ENCODE measurements around the gene PLAAT3. TPM values are rescaled to one million over a fixed set of nuclear protein-coding genes. Genes with fewer than 3 reads are reported as not detected.
"Not testable (repeated sequence)": the region's sequence is repeated elsewhere in the genome, so short reads cannot be mapped to it uniquely, and the experiment has no call there.

PLAAT3 gene
- total and polyA plus RNA-seq, 4 donors, result 40.0 to 50.0 (median 45.1) TPM

DNA sequence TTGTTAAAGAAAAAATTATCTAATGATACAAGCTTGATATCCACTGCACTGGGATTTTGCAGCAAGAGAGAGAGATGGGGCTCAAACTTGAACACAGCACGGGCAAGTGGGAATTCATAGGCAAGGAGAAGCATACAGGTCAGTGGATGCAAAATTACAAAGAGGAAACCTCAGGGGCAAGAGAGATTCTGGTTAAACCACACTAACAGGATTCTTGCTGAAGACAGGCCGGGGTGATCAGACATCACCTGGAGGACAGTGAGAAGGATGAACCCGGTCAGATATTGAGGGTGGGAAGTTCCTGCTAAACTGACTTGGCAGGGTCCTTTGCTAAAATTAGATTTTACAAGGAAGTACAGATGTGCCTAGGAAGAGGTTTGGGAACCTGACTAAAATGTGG lies 80.2 kb downstream of the PLAAT3 start:
- Histone ChIP-seq H3K9me3 (ENCODE audit: control insufficient read depth, insufficient read depth, low read length) (no peaks in the 10 kb centered on the region), H3K4me3 (ENCODE audit: low read depth, low read length) (no peak overlapping the region), H3K27me3 (ENCODE audit: control insufficient read depth, insufficient read depth, low read length) (no peaks in the 10 kb centered on the region), H3K36me3 (ENCODE audit: control insufficient read depth, insufficient read depth, low read length) (no peaks in the 10 kb centered on the region), H3K4me1 (ENCODE audit: control insufficient read depth, insufficient read depth, low read length) (peaks cover 30% of the 10 kb centered on the region), H3K27ac (ENCODE audit: low read depth, low read length) (no peak overlapping the region)
- 100% methylated on average over 3 of the region's 3 CpGs for WGBS (ENCODE audit: insufficient coverage)
- no peak for DNase-seq (ENCODE audit: low read depth in 4 of 6, low spot score in 6 of 6)

DNA sequence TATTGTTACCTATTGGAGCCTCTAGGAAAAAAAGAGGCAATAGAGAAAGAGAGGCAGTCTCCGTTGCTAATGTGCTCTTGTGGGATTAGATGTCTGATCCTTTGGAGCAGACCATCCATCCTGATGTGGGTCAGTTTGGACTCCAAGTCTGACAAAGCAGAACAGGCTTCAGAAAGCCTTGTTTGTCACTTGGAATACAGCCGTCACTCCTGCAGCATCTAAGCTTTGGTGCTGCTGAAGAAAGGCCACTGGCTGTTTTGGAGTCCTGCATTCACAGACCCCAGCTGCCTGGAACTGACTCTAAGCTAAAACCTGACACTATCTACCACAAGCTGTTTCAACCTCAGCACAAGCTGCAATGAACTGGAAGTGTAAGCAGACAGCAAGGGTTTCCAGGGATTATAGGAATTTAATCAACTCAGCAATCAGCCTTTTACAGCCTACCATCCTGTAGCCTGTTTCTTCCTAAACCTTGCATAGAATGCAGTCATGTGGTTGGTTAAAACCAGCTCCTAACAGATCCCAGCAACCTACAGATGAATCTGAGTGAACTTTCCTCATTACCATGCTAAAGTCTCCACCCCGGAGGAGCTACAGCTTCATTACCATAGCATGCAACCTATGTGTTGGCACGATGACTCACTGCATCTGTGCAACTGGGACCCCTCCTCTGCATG lies 81.3 kb downstream of the PLAAT3 start:
- DNase-seq (ENCODE audit: low read depth in 4 of 6, low spot score in 6 of 6), result no peak
- H3K27ac ChIP-seq (ENCODE audit: low read depth, low read length), result no peak overlapping the region
- H3K27me3 ChIP-seq (ENCODE audit: control insufficient read depth, insufficient read depth, low read length), result no peaks in the 10 kb centered on the region
- no peaks in the 10 kb centered on the region for H3K9me3 ChIP-seq (ENCODE audit: control insufficient read depth, insufficient read depth, low read length)
- 51% methylated on average over 4 of the region's 4 CpGs for WGBS (ENCODE audit: insufficient coverage)
- no peak overlapping the region for H3K4me3 ChIP-seq (ENCODE audit: low read depth, low read length)
- H3K36me3 ChIP-seq (ENCODE audit: control insufficient read depth, insufficient read depth, low read length), result no peaks in the 10 kb centered on the region
- peaks cover 21% of the 10 kb centered on the region for H3K4me1 ChIP-seq (ENCODE audit: control insufficient read depth, insufficient read depth, low read length)

DNA sequence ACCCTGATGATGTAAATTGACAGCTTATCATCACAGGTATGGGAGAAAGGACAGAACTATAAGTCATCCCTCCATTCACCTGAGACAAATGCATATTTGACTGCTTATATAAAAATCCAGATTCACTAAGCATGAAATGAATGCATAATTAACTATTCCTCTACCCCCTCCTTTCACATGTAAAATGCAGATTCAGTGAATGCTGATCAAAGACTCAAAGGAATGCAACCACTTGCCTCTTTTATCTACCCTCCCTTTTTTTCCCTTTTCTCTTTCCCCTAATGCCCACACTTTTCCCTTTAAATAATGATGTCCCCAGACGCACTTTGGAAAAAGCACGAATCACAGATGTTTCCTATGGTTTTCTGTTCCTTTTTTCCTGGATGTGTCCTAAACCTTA lies 82.1 kb downstream of the PLAAT3 start:
- 25% methylated on average over 2 of the region's 2 CpGs for WGBS (ENCODE audit: insufficient coverage)
- H3K27ac ChIP-seq (ENCODE audit: low read depth, low read length), result no peak overlapping the region

DNA sequence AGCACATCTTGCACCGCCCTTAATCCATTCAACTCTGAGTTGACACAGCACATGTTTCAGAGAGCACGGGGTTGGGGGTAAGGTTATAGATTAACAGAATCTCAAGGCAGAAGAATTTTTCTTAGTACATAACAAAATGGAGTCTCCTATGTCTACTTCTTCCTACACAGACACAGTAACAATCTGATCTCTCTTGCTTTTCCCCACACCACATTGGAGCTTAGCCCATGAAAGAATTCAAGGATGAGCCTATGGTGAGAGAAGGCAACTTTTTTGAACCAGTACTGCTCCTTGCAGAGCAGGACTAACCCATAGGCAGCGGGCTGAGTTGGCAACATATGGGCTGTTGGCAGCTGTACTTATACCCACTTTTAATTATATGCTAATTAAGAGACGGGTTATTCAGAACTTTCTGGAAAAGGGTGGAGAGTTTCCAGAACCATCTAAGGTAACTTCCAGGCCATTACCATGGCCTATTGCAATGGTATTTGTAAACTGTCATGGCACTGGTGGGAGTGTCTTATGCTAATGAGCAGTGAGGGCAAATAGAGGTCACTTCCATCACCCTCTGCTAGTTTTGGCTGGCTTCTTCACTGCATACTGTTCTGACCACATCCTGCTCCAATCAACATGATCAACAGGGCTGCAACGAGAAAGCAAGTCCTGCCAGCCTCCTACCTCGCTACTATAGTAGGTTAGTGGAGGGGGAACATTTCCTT lies 83.0 kb downstream of the PLAAT3 start:
- DNase-seq (ENCODE audit: low read depth in 4 of 6, low spot score in 6 of 6); H3K27me3 ChIP-seq (ENCODE audit: control insufficient read depth, insufficient read depth, low read length); H3K4me3 ChIP-seq (ENCODE audit: low read depth, low read length); H3K27ac ChIP-seq (ENCODE audit: low read depth, low read length); H3K9me3 ChIP-seq (ENCODE audit: control insufficient read depth, insufficient read depth, low read length); H3K36me3 ChIP-seq (ENCODE audit: control insufficient read depth, insufficient read depth, low read length); H3K4me1 ChIP-seq (ENCODE audit: control insufficient read depth, insufficient read depth, low read length): not testable (repeated sequence)
- WGBS (ENCODE audit: insufficient coverage), result no CpG with 5 or more reads among the region's 6 CpGs

More for the DNA sequence above, 82.1 kb downstream of the PLAAT3 start:
- no peaks in the 10 kb centered on the region for H3K27me3 ChIP-seq (ENCODE audit: control insufficient read depth, insufficient read depth, low read length)
- no peaks in the 10 kb centered on the region for H3K36me3 ChIP-seq (ENCODE audit: control insufficient read depth, insufficient read depth, low read length)
- no peak for DNase-seq (ENCODE audit: low read depth in 4 of 6, low spot score in 6 of 6)
- H3K4me1 ChIP-seq (ENCODE audit: control insufficient read depth, insufficient read depth, low read length), result peaks cover 13% of the 10 kb centered on the region
- no peaks in the 10 kb centered on the region for H3K9me3 ChIP-seq (ENCODE audit: control insufficient read depth, insufficient read depth, low read length)
- no peak overlapping the region for H3K4me3 ChIP-seq (ENCODE audit: low read depth, low read length)

DNA sequence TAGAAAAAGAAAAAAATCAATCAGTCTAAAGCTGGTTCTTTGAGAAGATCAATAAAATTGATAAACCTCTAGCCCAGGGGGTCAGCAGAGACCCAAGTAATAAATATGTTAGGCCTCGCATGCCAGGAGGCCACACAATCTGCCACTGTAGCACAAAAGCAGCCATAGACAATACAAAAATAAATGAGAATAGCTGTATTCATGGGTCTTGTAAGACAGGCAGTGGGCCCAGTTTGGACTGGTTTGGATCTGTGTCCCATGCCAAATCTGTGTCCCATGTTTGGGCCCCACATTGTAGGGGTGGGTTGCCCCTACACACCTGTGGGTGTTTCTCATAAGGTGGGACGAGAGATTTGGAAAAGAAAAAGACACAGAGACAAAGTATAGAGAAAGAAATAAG lies 84.2 kb downstream of the PLAAT3 start:
- Histone ChIP-seq H3K27ac (ENCODE audit: low read depth, low read length) (no peak overlapping the region), H3K4me1 (ENCODE audit: control insufficient read depth, insufficient read depth, low read length) (no peaks in the 10 kb centered on the region), H3K36me3 (ENCODE audit: control insufficient read depth, insufficient read depth, low read length) (no peaks in the 10 kb centered on the region), H3K27me3 (ENCODE audit: control insufficient read depth, insufficient read depth, low read length) (no peaks in the 10 kb centered on the region), H3K9me3 (ENCODE audit: control insufficient read depth, insufficient read depth, low read length) (no peaks in the 10 kb centered on the region), H3K4me3 (ENCODE audit: low read depth, low read length) (no peak overlapping the region)
- DNase-seq (ENCODE audit: low read depth in 4 of 6, low spot score in 6 of 6), result no peak
- no CpG with 5 or more reads among the region's 2 CpGs for WGBS (ENCODE audit: insufficient coverage)

DNA sequence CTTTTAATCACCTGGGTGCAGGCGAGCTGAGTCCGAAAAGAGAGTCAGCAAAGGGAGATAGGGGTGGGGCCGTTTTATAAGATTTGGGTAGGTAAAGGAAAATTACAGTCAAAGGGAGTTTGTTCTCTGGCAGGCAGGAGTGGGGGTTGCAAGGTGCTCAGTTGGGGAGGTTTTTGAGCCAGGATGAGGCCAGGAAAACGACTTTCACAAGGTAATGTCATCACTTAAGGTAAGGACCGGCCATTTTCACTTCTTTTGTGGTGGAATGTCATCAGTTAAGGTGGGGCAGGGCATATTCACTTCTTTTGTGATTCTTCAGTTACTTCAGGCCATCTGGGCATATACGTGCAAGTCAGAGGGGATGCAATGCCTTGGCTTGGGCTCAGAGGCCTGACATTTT lies 84.9 kb downstream of the PLAAT3 start:
- H3K27me3 ChIP-seq (ENCODE audit: control insufficient read depth, insufficient read depth, low read length); H3K4me3 ChIP-seq (ENCODE audit: low read depth, low read length); H3K27ac ChIP-seq (ENCODE audit: low read depth, low read length); H3K4me1 ChIP-seq (ENCODE audit: control insufficient read depth, insufficient read depth, low read length); H3K36me3 ChIP-seq (ENCODE audit: control insufficient read depth, insufficient read depth, low read length); DNase-seq (ENCODE audit: low read depth in 4 of 6, low spot score in 6 of 6); H3K9me3 ChIP-seq (ENCODE audit: control insufficient read depth, insufficient read depth, low read length): not testable (repeated sequence)
- WGBS (ENCODE audit: insufficient coverage), result 40% methylated on average over 5 of the region's 6 CpGs

DNA sequence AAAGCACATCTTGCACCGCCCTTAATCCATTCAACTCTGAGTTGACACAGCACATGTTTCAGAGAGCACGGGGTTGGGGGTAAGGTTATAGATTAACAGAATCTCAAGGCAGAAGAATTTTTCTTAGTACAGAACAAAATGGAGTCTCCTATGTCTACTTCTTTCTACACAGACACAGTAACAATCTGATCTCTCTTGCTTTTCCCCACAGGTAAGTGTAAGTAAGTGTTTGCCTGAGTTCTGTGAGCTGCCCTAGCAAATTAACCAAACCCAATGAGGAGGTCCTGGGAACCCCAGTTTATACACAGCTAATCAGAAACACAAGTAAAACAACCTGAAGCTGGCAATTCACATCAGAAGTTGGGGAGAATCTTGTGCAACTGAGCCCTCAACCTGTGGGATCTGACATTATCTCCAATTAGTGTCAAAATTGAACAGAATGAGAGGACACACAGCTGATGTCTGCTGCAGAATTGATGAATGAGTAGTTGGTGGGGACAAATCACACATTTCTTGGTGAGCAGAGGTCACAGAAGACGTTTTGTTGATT lies 85.4 kb downstream of the PLAAT3 start:
- not testable (repeated sequence) for H3K36me3 ChIP-seq (ENCODE audit: control insufficient read depth, insufficient read depth, low read length); H3K4me3 ChIP-seq (ENCODE audit: low read depth, low read length); H3K9me3 ChIP-seq (ENCODE audit: control insufficient read depth, insufficient read depth, low read length); H3K27me3 ChIP-seq (ENCODE audit: control insufficient read depth, insufficient read depth, low read length); H3K27ac ChIP-seq (ENCODE audit: low read depth, low read length); H3K4me1 ChIP-seq (ENCODE audit: control insufficient read depth, insufficient read depth, low read length); DNase-seq (ENCODE audit: low read depth in 4 of 6, low spot score in 6 of 6)
- WGBS (ENCODE audit: insufficient coverage), result 69% methylated on average over 1 of the region's 3 CpGs

DNA sequence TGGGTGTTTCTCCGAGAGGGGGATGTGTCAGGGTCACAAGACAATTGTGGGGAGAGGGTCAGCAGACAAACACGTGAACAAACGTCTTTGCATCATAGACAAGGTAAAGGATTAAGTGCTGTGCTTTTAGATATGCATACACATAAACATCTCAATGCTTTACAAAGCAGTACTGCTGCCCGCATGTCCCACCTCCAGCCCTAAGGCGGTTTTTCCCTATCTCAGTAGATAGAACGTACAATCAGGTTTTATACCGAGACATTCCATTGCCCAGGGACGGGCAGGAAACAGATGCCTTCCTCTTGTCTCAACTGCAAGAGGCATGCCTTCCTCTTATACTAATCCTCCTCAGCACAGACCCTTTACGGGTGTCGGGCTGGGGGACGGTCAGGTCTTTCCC lies 86.1 kb downstream of the PLAAT3 start:
- not testable (repeated sequence) for H3K27ac ChIP-seq (ENCODE audit: low read depth, low read length); H3K9me3 ChIP-seq (ENCODE audit: control insufficient read depth, insufficient read depth, low read length); H3K36me3 ChIP-seq (ENCODE audit: control insufficient read depth, insufficient read depth, low read length); H3K4me3 ChIP-seq (ENCODE audit: low read depth, low read length); DNase-seq (ENCODE audit: low read depth in 4 of 6, low spot score in 6 of 6); H3K4me1 ChIP-seq (ENCODE audit: control insufficient read depth, insufficient read depth, low read length); H3K27me3 ChIP-seq (ENCODE audit: control insufficient read depth, insufficient read depth, low read length)
- WGBS (ENCODE audit: insufficient coverage), result no CpG with 5 or more reads among the region's 11 CpGs

DNA sequence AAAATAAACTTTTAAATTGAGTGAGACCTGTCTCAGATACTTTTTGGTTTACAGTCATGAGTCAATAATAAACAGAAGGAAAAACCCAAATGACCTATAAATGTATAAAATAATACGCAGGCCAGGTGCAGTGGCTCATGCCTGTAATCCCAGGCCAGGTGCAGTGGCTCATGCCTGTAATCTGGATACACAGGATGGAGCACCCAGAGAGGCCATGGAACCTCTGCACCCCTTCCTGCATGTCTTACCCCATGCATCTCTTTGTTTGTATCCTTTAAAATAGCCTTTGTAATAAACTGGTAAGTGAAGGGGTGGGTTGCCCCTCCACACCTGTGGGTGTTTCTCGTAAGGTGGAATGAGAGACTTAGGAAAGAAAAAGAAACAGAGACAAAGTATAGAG lies 86.6 kb downstream of the PLAAT3 start:
- H3K4me3 ChIP-seq (ENCODE audit: low read depth, low read length), result no peak overlapping the region
- H3K9me3 ChIP-seq (ENCODE audit: control insufficient read depth, insufficient read depth, low read length), result no peaks in the 10 kb centered on the region
- no peaks in the 10 kb centered on the region for H3K36me3 ChIP-seq (ENCODE audit: control insufficient read depth, insufficient read depth, low read length)
- no peaks in the 10 kb centered on the region for H3K27me3 ChIP-seq (ENCODE audit: control insufficient read depth, insufficient read depth, low read length)
- WGBS (ENCODE audit: insufficient coverage), result 70% methylated on average over 1 of the region's 2 CpGs
- DNase-seq (ENCODE audit: low read depth in 4 of 6, low spot score in 6 of 6), result no peak
- H3K4me1 ChIP-seq (ENCODE audit: control insufficient read depth, insufficient read depth, low read length), result no peaks in the 10 kb centered on the region
- H3K27ac ChIP-seq (ENCODE audit: low read depth, low read length), result no peak overlapping the region
